Naive thymus-derived CD8-positive, alpha-beta T cell (primary cell): ENCODE results near the gene CDHR1. TPM values are rescaled to one million over a fixed set of nuclear protein-coding genes. Genes with fewer than 3 reads are reported as not detected.

Source experiments
- ATAC-seq, 2 donors: fragments of 150-1000 bp; cut with Tn5 transposase in 1 of 2; sonication (Bioruptor Pico), chemical (Tn5 transposase) in 1 of 2; 1 replicate in 1 of 2; 2 replicates in 1 of 2; pipeline ENCODE4 v1.10.0; 2021; ENCODE audit warnings: mild to moderate bottlenecking in 2 of 2, moderate library complexity in 2 of 2
- POLR2A ChIA-PET: fragments of 350-600 bp; sonication (Branson Sonifier 250); formaldehyde crosslinking; loops from one replicate; lab custom pipeline; 2021; ENCODE audit warnings: antibody characterized with exemption; lab: Charles Lee
- DNase-seq, 10 donors: peaks; one replicate each; pipeline versions ENCODE4 v3.0.0 to v3.0.0-alpha.2; 2020 to 2022
- H3K27ac Mint-ChIP-seq, 10 donors: one replicate each; pipeline ENCODE4 v1.8.0; 2020 to 2022; ENCODE audit warnings: mild to moderate bottlenecking in 10 of 10, mixed read lengths in 10 of 10, moderate library complexity in 4 of 10, inconsistent platforms in 1 of 10
- H3K27me3 Mint-ChIP-seq, 5 donors: one replicate each; pipeline ENCODE4 v1.8.0; 2021 to 2022; ENCODE audit warnings: mixed read lengths in 5 of 5
- H3K36me3 Mint-ChIP-seq, 3 donors: one replicate each; pipeline ENCODE4 v1.8.0; 2020 to 2022; ENCODE audit warnings: mixed read lengths in 3 of 3, mild to moderate bottlenecking in 2 of 3, inconsistent platforms in 1 of 3
- H3K4me1 Mint-ChIP-seq, 4 donors: one replicate each; pipeline ENCODE4 v1.8.0; 2021 to 2022; ENCODE audit warnings: mixed read lengths in 4 of 4
- H3K4me3 Mint-ChIP-seq, 10 donors: one replicate each; pipeline ENCODE4 v1.8.0; 2020 to 2022; ENCODE audit warnings: mild to moderate bottlenecking in 10 of 10, mixed read lengths in 10 of 10, moderate library complexity in 6 of 10, inconsistent platforms in 1 of 10
- H3K9me3 Mint-ChIP-seq, 9 donors: one replicate each; pipeline ENCODE4 v1.8.0; 2020 to 2022; ENCODE audit warnings: mixed read lengths in 9 of 9, mild to moderate bottlenecking in 3 of 9, inconsistent platforms in 1 of 9, moderate library complexity in 1 of 9
- polyA plus RNA-seq, 3 donors: library from polyadenylated mRNA; unstranded; fragments of 300-500 nt; fragmentation: Illumina TruSeq; gene quantifications; one replicate each; pipeline ENCODE4 v1.2.3, GENCODE V29; 2021
- total RNA-seq, 8 experiments: library from RNA in 2 of 8; stranded (reverse) in 2 of 8; gene quantifications; one replicate each; pipeline ENCODE4 v1.2.3 and lab custom pipeline; 2021 to 2026

Gene CDHR1
- total and polyA plus RNA-seq, 5 experiments from 2014 or later = 0.16 to 0.80 (median 0.29) TPM

GRCh38 chr10:84204610-84205009 is 10.3 kb downstream of the CDHR1 start:
- Mint-ChIP-seq H3K4me3 (no peak overlapping the region), H3K27me3 (peaks cover 3 to 13% (median 7%) of the 10 kb centered on the region in 5 donors), H3K27ac (peak overlapping the region in 2 of 10 donors; percentile 16 to 49), H3K4me1 (peaks cover 0 to 4% (median 2%) of the 10 kb centered on the region in 4 donors), H3K9me3 (no peaks in the 10 kb centered on the region), H3K36me3 (no peaks in the 10 kb centered on the region)
- DNase-seq (no peak), ATAC-seq (no peak)
- POLR2A ChIA-PET = interaction anchor here (0.8 kb wide), 1 partner anchor 28 kb away, joined by 4 read pairs; no protein-coding TSS in a partner anchor

- POLR2A ChIA-PET = interaction anchor here (0.8 kb wide), 1 partner anchor 27 kb away, joined by 4 read pairs; no protein-coding TSS in a partner anchor
- Mint-ChIP-seq H3K4me3 (no peak overlapping the region), H3K4me1 (peaks cover 0 to 4% (median 2%) of the 10 kb centered on the region in 4 donors), H3K27me3 (peaks cover 3 to 13% (median 7%) of the 10 kb centered on the region in 5 donors), H3K27ac (peak overlapping the region in 3 of 10 donors; percentile 9 to 46 (median 16)), H3K9me3 (no peaks in the 10 kb centered on the region), H3K36me3 (no peaks in the 10 kb centered on the region)
- DNase-seq = peak; percentile 34 to 81 (median 64)
- ATAC-seq = peak; percentile 72 to 82
Measured at GRCh38 chr10:84205049-84205852, 10.9 kb downstream of the CDHR1 start.

- no peak for ATAC-seq
Measured at GRCh38 chr10:84205853-84206525, 11.7 kb downstream of the CDHR1 start.

GRCh38 chr10:84208023-84208422 is 13.7 kb downstream of the CDHR1 start:
- Mint-ChIP-seq H3K4me3 (no peak overlapping the region), H3K9me3 (no peaks in the 10 kb centered on the region), H3K27me3 (peaks cover 3 to 17% (median 7%) of the 10 kb centered on the region in 5 donors), H3K36me3 (no peaks in the 10 kb centered on the region), H3K27ac (no peak overlapping the region), H3K4me1 (peaks cover 0 to 5% (median 2%) of the 10 kb centered on the region in 4 donors)
- POLR2A ChIA-PET = no interaction called here
- ATAC-seq = no peak
- no peak for DNase-seq

More at GRCh38 chr10:84205853-84206525, 11.7 kb downstream of the CDHR1 start:
- Mint-ChIP-seq H3K9me3 (no peaks in the 10 kb centered on the region), H3K4me1 (peaks cover 0 to 4% (median 2%) of the 10 kb centered on the region in 4 donors), H3K27ac (peak overlapping the region in 2 of 10 donors; percentile 9 to 35), H3K4me3 (no peak overlapping the region), H3K36me3 (no peaks in the 10 kb centered on the region), H3K27me3 (peaks cover 3 to 13% (median 7%) of the 10 kb centered on the region in 5 donors)
- no peak for DNase-seq
- POLR2A ChIA-PET = no interaction called here

- POLR2A ChIA-PET = no interaction called here
- H3K4me1 Mint-ChIP-seq = peaks cover 0 to 4% (median under 1%) of the 10 kb centered on the region in 4 donors
- no peak for ATAC-seq
- H3K27ac Mint-ChIP-seq = no peak overlapping the region
- no peak for DNase-seq
- no peaks in the 10 kb centered on the region for H3K9me3 Mint-ChIP-seq
- H3K36me3 Mint-ChIP-seq = no peaks in the 10 kb centered on the region
- H3K4me3 Mint-ChIP-seq = no peak overlapping the region
- peaks cover 3 to 16% (median 5%) of the 10 kb centered on the region in 5 donors for H3K27me3 Mint-ChIP-seq
Measured at GRCh38 chr10:84211566-84211965, 17.2 kb downstream of the CDHR1 start.

GRCh38 chr10:84212014-84212413 is 17.7 kb downstream of the CDHR1 start:
- H3K27ac Mint-ChIP-seq = no peak overlapping the region
- POLR2A ChIA-PET = no interaction called here
- H3K4me3 Mint-ChIP-seq = no peak overlapping the region
- peaks cover 0 to 12% (median 1%) of the 10 kb centered on the region in 5 donors for H3K27me3 Mint-ChIP-seq
- ATAC-seq = no peak
- H3K9me3 Mint-ChIP-seq = no peaks in the 10 kb centered on the region
- DNase-seq = no peak
- H3K4me1 Mint-ChIP-seq = peaks cover 0 to 4% (median under 1%) of the 10 kb centered on the region in 4 donors
- no peaks in the 10 kb centered on the region for H3K36me3 Mint-ChIP-seq

- no peak overlapping the region for H3K27ac Mint-ChIP-seq
- H3K36me3 Mint-ChIP-seq = no peaks in the 10 kb centered on the region
- POLR2A ChIA-PET = no interaction called here
- no peak overlapping the region for H3K4me3 Mint-ChIP-seq
- H3K27me3 Mint-ChIP-seq = peaks cover 0 to 10% (median 1%) of the 10 kb centered on the region in 5 donors
- H3K4me1 Mint-ChIP-seq = peaks cover 0 to 4% (median under 1%) of the 10 kb centered on the region in 4 donors
- H3K9me3 Mint-ChIP-seq = no peaks in the 10 kb centered on the region
- DNase-seq (no peak), ATAC-seq (no peak)
Measured at GRCh38 chr10:84213076-84213475, 18.7 kb downstream of the CDHR1 start.

GRCh38 chr10:84214046-84214572 is 19.8 kb downstream of the CDHR1 start:
- ATAC-seq (no peak), DNase-seq (no peak)
- POLR2A ChIA-PET = interaction anchor here (1.2 kb wide), 1 partner anchor 66 kb away, joined by 4 read pairs; no protein-coding TSS in a partner anchor
- H3K36me3 Mint-ChIP-seq = no peaks in the 10 kb centered on the region
- H3K9me3 Mint-ChIP-seq = peaks cover 0 to 3% (median 0%) of the 10 kb centered on the region in 9 donors
- peaks cover 0 to 4% (median under 1%) of the 10 kb centered on the region in 4 donors for H3K4me1 Mint-ChIP-seq
- H3K4me3 Mint-ChIP-seq = peak overlapping the region in 6 of 10 donors; percentile 1 to 71 (median 38)
- H3K27ac Mint-ChIP-seq = peak overlapping the region in 1 of 10 donors; percentile 71
- H3K27me3 Mint-ChIP-seq = peaks cover 0 to 10% (median 0%) of the 10 kb centered on the region in 5 donors

GRCh38 chr10:84214612-84215235 is 20.4 kb downstream of the CDHR1 start:
- H3K4me1 Mint-ChIP-seq = peaks cover 0 to 4% (median under 1%) of the 10 kb centered on the region in 4 donors
- H3K27me3 Mint-ChIP-seq = peaks cover 0 to 10% (median 0%) of the 10 kb centered on the region in 5 donors
- H3K4me3 Mint-ChIP-seq = peak overlapping the region in 4 of 10 donors; percentile 20 to 71 (median 50)
- peak; percentile 49 to 73 for ATAC-seq
- peak in 4 of 10 donors; percentile 20 to 35 (median 26) for DNase-seq
- H3K9me3 Mint-ChIP-seq = peaks cover 0 to 9% (median 2%) of the 10 kb centered on the region in 9 donors
- peak overlapping the region in 2 of 10 donors; percentile 35 to 71 for H3K27ac Mint-ChIP-seq
- H3K36me3 Mint-ChIP-seq = peaks cover 0 to 6% (median 0%) of the 10 kb centered on the region in 3 donors
- POLR2A ChIA-PET = interaction anchor here (1.2 kb wide), 1 partner anchor 67 kb away, joined by 4 read pairs; no protein-coding TSS in a partner anchor

GRCh38 chr10:84216834-84217233 is 22.5 kb downstream of the CDHR1 start:
- ATAC-seq (no peak), DNase-seq (no peak)
- peaks cover 0 to 2% (median under 1%) of the 10 kb centered on the region in 4 donors for H3K4me1 Mint-ChIP-seq
- H3K4me3 Mint-ChIP-seq = no peak overlapping the region
- POLR2A ChIA-PET = no interaction called here
- no peak overlapping the region for H3K27ac Mint-ChIP-seq
- H3K27me3 Mint-ChIP-seq = peaks cover 3 to 15% (median 5%) of the 10 kb centered on the region in 5 donors
- H3K36me3 Mint-ChIP-seq = peaks cover 0 to 7% (median 0%) of the 10 kb centered on the region in 3 donors
- H3K9me3 Mint-ChIP-seq = peaks cover 0 to 11% (median 2%) of the 10 kb centered on the region in 9 donors

- H3K4me1 Mint-ChIP-seq = peaks cover 0 to 2% (median under 1%) of the 10 kb centered on the region in 4 donors
- peaks cover 0 to 7% (median 0%) of the 10 kb centered on the region in 3 donors for H3K36me3 Mint-ChIP-seq
- H3K4me3 Mint-ChIP-seq = no peak overlapping the region
- peaks cover 3 to 21% (median 13%) of the 10 kb centered on the region in 5 donors for H3K27me3 Mint-ChIP-seq
- no peak for DNase-seq
- POLR2A ChIA-PET = no interaction called here
- ATAC-seq = no peak
- H3K27ac Mint-ChIP-seq = no peak overlapping the region
- peaks cover 0 to 11% (median 2%) of the 10 kb centered on the region in 9 donors for H3K9me3 Mint-ChIP-seq
Measured at GRCh38 chr10:84217746-84218145, 23.4 kb downstream of the CDHR1 start.

- H3K4me1 Mint-ChIP-seq = no peaks in the 10 kb centered on the region
- H3K9me3 Mint-ChIP-seq = peaks cover 0 to 11% (median 2%) of the 10 kb centered on the region in 9 donors
- H3K4me3 Mint-ChIP-seq = no peak overlapping the region
- no peak for DNase-seq
- H3K27ac Mint-ChIP-seq = peak overlapping the region in 1 of 10 donors; percentile 22
- no peak for ATAC-seq
- POLR2A ChIA-PET = no interaction called here
- peaks cover 11 to 40% (median 23%) of the 10 kb centered on the region in 5 donors for H3K27me3 Mint-ChIP-seq
- peaks cover 0 to 7% (median 0%) of the 10 kb centered on the region in 3 donors for H3K36me3 Mint-ChIP-seq
Measured at GRCh38 chr10:84221916-84222315, 27.6 kb downstream of the CDHR1 start.
